Omental fat pad (tissue), 4 donors: ENCODE results near the gene CALCOCO1. TPM values are rescaled to one million over a fixed set of nuclear protein-coding genes. Genes with fewer than 3 reads are reported as not detected.

Experiments
- ATAC-seq: fragments of 150-250 bp; one replicate; pipeline ENCODE4 v1.9.1; 2016; ENCODE audit warnings: mild to moderate bottlenecking, moderate library complexity; ENCODE audit not compliant: low FRiP score
- DNase-seq: peaks from one replicate; pipeline ENCODE4 v3.0.0-alpha.2; 2019; ENCODE audit warnings: low spot score
- total RNA-seq, 4 donors: library from RNA; depleted of rRNA; stranded (reverse); fragments of >200 nt; gene quantifications; one replicate each; pipeline ENCODE4 v1.1.0, GENCODE V29; 2016
- TF ChIP-seq, protein P1 (sequence below), 3 donors: fragments of 450-650 bp; IDR thresholded peaks; one replicate each; pipeline ENCODE4 v1.5.1; 2016 to 2017; ENCODE audit warnings: antibody characterized with exemption in 3 of 3, mild to moderate bottlenecking in 3 of 3, moderate library complexity in 2 of 3

The CALCOCO1 gene
- total RNA-seq, 4 donors from 2014 or later, result 183 to 262 (median 242) TPM

DNA sequence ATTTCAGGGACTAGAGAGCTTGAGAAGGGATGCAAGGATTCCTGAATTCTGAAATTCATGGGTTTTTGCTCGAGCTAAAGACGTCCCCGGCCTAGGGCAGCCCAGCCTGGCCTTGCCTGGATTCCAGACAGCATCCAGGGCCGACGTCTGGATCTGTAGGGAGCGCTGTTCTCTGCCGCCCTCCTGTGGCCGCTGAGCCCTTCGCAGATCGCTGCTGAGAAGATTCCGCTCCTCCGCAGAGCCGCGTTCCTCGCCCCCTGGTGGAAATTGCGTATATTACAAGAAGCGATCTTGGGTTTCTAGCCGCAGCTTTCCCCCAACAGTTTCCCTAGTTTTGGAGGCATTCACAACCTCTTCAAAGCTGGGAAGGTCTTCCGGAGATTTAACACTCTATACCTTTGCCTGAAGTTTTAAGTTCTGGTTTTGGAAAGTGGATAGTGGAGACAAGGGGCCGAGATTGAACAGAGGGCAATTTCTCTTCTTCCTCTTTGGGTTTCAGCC, 19.4 kb upstream of the CALCOCO1 start:
- ATAC-seq, result peak; percentile 93
- TF ChIP-seq, protein P1, sequence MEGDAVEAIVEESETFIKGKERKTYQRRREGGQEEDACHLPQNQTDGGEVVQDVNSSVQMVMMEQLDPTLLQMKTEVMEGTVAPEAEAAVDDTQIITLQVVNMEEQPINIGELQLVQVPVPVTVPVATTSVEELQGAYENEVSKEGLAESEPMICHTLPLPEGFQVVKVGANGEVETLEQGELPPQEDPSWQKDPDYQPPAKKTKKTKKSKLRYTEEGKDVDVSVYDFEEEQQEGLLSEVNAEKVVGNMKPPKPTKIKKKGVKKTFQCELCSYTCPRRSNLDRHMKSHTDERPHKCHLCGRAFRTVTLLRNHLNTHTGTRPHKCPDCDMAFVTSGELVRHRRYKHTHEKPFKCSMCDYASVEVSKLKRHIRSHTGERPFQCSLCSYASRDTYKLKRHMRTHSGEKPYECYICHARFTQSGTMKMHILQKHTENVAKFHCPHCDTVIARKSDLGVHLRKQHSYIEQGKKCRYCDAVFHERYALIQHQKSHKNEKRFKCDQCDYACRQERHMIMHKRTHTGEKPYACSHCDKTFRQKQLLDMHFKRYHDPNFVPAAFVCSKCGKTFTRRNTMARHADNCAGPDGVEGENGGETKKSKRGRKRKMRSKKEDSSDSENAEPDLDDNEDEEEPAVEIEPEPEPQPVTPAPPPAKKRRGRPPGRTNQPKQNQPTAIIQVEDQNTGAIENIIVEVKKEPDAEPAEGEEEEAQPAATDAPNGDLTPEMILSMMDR (IDR thresholded peaks at IDR 0.05), result peak in 2 of 3 donors; percentile 99
- peak; percentile 73 for DNase-seq

DNA sequence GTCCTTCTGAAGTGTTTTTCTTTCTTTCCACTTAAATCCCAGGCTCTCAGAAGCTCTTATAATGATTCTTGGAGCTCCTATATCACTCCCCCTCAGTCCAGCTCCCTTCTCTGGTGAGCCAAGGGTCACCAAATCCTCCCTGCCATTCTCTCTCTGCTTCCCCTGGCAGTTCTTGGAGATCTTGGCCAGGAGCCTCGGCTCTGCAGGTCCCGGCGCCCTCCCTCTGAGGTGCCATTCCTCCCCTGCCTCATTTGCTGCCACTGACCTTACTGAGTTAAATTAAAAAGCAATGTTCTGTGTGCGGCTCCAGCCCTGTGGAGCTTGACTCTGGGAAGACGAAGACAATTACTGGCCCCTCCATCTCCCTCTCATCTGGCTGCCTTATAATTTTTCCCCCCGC, 17.5 kb upstream of the CALCOCO1 start:
- ATAC-seq, result no peak
- DNase-seq, result no peak
- TF ChIP-seq, protein P1 (IDR thresholded peaks at IDR 0.05), result no peak

DNA sequence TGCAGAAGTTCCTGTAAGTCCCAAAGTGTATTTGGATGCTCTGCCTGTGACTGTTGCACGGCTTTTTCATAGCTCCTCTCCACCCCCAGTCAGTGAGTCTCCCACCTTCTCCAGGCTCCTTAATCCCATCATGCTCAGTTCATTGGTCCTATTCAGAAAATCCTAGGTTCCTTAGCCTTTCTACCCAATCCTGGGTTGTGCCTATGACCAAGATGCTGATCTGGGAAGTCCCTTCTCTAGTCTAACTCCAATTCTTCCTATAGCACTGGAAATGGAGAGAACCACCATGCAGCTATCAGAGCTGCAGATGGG, 16.8 kb upstream of the CALCOCO1 start:
- ATAC-seq (no peak), DNase-seq (no peak)
- TF ChIP-seq, protein P1 (IDR thresholded peaks at IDR 0.05), result no peak

DNA sequence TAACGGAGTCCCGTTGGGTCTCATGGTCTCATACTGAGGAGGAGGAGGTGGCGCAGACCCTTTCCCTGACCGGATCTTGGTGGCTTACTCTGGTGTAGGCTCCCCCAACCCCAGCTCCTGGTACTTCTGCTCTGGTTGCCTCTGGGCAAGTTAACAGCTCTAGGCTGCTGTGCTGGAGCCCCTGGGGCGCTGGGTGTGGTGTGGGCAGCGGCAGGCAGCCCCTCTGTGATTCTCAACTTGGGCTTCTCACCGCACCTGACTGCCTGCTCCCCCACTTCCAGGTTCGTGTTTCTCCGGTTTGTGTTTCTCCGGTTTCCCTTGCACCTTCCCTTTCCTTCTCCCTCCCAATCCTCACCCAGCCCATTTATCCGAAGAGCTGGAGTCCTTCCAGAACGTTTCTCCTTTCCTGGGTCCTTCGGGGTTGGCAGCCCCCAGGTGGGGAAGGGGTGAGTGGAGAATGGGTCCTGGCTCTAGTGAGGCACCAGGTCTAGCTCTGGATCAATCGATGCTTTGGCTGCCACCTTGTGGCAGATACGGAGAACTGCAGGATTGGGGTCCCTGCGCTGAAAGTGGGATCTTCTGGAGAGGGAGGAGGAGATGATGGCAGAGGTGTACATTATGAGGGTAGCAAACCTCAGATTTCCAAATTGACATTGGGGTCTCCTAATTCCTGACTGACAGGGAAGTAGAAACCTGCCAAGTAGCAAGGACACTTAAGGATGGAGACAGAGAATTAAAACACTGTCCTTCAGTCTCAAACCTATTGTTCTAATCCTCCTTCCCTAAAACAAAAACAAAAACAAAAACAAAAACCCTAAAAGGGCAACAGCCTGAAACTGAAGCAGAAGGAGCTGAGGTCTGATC, 16.2 kb upstream of the CALCOCO1 start:
- ATAC-seq (no peak), DNase-seq (no peak)
- TF ChIP-seq, protein P1 (IDR thresholded peaks at IDR 0.05), result peak in 1 of 3 donors; percentile 35

DNA sequence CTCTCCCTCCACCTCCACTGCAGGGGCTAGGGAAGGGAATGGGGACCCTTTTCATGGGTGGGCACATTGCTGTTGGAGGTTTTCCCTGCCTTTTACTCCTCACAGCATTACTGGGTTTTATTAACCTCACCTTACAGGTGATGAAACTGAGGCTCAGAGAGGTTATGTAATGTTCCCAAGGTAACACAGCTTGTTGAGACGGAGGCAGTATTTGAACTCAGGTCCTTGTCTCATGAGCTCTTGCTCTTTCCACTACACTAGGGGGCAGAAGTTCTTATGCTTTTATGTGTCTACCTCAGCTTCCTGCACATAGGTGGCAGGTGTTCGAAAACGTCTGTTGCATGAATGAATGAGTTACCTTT, 12.9 kb upstream of the CALCOCO1 start:
- TF ChIP-seq, protein P1 (IDR thresholded peaks at IDR 0.05), result no peak
- ATAC-seq, result no peak
- DNase-seq, result no peak

DNA sequence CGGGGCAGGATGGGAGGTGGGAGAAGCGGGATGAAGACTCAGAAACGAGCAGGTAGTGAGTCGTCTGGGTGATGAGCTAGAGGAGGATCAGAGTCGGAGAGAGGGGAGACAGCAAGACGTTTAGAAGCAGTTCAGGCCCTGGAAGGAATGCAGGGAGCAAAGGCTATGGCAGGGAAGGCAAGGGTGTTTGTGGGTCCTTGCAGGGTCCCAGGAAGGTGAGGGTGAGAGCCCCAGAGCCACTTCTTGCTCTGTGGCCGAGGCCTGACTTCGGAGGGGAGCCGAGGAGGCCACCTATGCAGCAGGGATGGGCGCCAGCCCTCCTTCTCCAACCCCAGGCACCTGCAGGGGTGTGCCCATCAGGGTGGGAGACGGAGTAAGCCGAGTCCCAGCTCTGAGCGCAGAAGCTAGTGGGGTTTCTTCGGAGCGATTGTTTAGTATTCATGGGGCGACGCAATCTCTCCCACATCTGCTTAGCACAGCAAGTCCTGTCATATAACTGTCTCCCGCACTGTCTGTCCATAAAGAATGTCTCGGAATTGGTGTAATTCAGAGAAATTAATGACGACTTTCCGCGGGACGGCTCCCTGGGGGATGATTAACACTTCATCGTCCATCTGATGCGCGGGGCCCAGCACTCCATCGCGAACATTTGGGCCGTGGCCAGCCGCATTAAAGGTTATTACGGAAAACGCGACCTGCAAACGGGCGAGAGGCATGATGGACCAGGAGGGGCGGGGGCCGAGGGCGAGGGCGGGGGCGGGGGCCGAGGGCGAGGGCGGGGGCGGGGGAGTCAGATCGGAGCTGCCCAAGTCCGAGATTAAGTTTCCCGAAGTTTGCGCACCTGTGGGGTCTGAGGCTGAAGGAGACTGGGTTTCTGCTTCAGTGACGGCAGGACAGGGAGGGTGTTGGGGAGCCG, 12.2 kb upstream of the CALCOCO1 start:
- peak; percentile 14 for ATAC-seq
- TF ChIP-seq, protein P1 (IDR thresholded peaks at IDR 0.05), result no peak
- no peak for DNase-seq
